ENCODE data around the gene AKR7A2.

Gene AKR7A2

DNA sequence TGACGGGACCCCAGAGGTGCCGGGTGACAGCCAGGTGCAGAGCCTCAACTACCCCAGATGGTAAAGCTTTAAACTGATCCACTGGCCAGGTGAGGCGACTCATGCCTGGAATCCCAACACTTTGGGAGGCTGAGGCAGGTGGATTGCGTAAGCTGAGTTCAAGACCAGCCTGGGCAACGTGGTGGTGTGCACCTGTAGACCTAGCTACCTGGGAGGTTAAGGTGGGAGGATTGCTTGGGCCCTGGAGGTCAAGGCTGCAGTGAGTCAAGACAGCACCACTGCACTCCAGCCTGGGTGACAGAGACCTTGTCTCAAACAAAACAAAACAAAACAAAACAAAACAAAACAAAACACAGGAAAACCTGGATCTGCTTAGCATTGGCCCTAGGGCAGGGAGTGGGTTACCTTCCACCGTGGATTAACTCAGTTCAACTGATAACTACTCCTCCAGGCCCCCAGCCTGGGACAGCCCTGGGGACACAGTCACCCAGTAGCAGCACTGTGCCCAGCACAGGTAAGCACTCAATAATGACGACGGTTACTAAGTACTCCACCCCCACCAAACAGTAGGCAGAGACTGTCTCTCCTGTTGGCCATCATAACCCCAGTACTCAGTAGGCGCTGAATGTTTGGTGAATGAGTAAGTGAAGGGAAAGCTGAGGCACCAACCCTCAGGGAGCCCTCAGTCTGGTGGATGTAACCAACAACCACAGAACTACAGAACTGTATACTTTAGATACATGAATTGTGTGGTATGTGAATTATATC, 21.8 kb upstream of the AKR7A2 start:
- TF ChIP-seq RARB (CRISPR knock-in tag; IDR thresholded peaks at IDR 0.05) (no peak), ZC3H10 (CRISPR knock-in tag; IDR thresholded peaks at IDR 0.05) (no peak), TCF4 (CRISPR knock-in tag; IDR thresholded peaks at IDR 0.05; ENCODE audit: borderline replicate concordance) (no peak), POU6F1 (CRISPR knock-in tag; IDR thresholded peaks at IDR 0.05; ENCODE audit: borderline replicate concordance, low read depth) (no peak)
- TF ChIP-seq, protein P1, sequence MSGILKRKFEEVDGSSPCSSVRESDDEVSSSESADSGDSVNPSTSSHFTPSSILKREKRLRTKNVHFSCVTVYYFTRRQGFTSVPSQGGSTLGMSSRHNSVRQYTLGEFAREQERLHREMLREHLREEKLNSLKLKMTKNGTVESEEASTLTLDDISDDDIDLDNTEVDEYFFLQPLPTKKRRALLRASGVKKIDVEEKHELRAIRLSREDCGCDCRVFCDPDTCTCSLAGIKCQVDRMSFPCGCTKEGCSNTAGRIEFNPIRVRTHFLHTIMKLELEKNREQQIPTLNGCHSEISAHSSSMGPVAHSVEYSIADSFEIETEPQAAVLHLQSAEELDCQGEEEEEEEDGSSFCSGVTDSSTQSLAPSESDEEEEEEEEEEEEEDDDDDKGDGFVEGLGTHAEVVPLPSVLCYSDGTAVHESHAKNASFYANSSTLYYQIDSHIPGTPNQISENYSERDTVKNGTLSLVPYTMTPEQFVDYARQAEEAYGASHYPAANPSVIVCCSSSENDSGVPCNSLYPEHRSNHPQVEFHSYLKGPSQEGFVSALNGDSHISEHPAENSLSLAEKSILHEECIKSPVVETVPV (CRISPR knock-in tag; IDR thresholded peaks at IDR 0.05): no peak
- ATAC-seq: no peak

- ATAC-seq: no peak
- TF ChIP-seq TOX (CRISPR knock-in tag; IDR thresholded peaks at IDR 0.05; ENCODE audit: borderline replicate concordance): no peak
- no peak for TF ChIP-seq ISL1 (CRISPR knock-in tag; IDR thresholded peaks at IDR 0.05)
These were observed 20.9 kb upstream of the AKR7A2 start for GRCh38 chr1:19332832-19333231.

DNA sequence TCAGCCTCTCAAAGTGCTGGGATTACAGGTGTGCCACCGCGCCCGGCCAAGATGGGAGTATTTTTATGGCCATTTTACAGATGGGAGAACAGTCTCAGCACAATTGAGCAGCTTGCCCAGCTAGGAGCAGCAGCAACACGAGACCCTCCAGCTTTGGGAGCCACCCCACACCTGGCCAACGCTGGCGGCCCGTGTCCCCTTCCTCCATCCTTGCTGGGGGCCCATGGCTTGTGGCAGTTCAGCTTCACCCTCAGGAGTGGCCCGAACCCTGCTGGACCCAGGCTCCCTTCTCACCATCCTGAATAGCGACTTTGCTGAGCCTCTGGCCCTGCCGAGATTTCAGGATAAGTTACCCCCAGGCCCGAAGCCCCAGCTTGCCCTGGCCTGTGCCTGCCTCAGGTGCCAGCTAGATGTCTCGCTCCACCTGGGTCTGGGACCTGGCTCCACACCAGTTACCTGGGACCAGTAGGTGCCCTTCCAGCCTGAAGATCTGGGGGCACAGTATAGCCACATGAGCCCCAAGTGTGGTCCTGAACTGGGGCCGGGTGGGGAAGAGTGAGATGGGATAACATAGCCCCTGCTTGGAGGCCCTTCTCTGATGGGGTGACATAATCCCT, 19.4 kb upstream of the AKR7A2 start:
- TF ChIP-seq ARNTL (CRISPR knock-in tag; IDR thresholded peaks at IDR 0.05; ENCODE audit: borderline replicate concordance, low read depth) (no peak), TCF4 (CRISPR knock-in tag; IDR thresholded peaks at IDR 0.05; ENCODE audit: borderline replicate concordance) (no peak), CSDC2 (CRISPR knock-in tag; IDR thresholded peaks at IDR 0.05) (no peak), ZFP3 (CRISPR knock-in tag; IDR thresholded peaks at IDR 0.05) (no peak), ZC3H10 (CRISPR knock-in tag; IDR thresholded peaks at IDR 0.05) (no peak), POU6F1 (CRISPR knock-in tag; IDR thresholded peaks at IDR 0.05; ENCODE audit: borderline replicate concordance, low read depth) (no peak), BACH2 (CRISPR knock-in tag; IDR thresholded peaks at IDR 0.05; ENCODE audit: borderline replicate concordance) (no peak), ZNF70 (CRISPR knock-in tag; IDR thresholded peaks at IDR 0.05) (no peak), TOX (CRISPR knock-in tag; IDR thresholded peaks at IDR 0.05; ENCODE audit: borderline replicate concordance) (no peak), ZNF565 (CRISPR knock-in tag; conservative IDR thresholded peaks at IDR 0.05; ENCODE audit: low read depth) (no peak), ESRRG (CRISPR knock-in tag; IDR thresholded peaks at IDR 0.05) (no peak), GLIS3 (CRISPR knock-in tag; IDR thresholded peaks at IDR 0.05) (no peak), PPARA (CRISPR knock-in tag; IDR thresholded peaks at IDR 0.05; ENCODE audit: borderline replicate concordance) (no peak), SNAI2 (CRISPR knock-in tag; IDR thresholded peaks at IDR 0.05) (no peak), ZFP30 (CRISPR knock-in tag; IDR thresholded peaks at IDR 0.05) (no peak), PATZ1 (CRISPR knock-in tag; IDR thresholded peaks at IDR 0.05; ENCODE audit: borderline replicate concordance) (no peak), ISL1 (CRISPR knock-in tag; IDR thresholded peaks at IDR 0.05) (no peak), ZNF8 (CRISPR knock-in tag; IDR thresholded peaks at IDR 0.05) (no peak)
- TF ChIP-seq, protein P1 (CRISPR knock-in tag; IDR thresholded peaks at IDR 0.05): no peak
- peak; percentile 2; the same call in 2 of the 3 replicates for ATAC-seq

Measured in SK-N-SH treated with all-trans-retinoic acid at 6 μM for 48 hours (cell line).